ENCODE data around the gene GATA3.

GRCh38 chr10:8017277-8017676 lies 37.2 kb upstream of the GATA3 start:
- TF ChIP-seq POLR2A (IDR thresholded peaks at IDR 0.05; ENCODE audit: low read depth, low read length) (no peak), POLR2AphosphoS5 (IDR thresholded peaks at IDR 0.05; ENCODE audit: low read depth, low read length) (no peak), TAF1 (IDR thresholded peaks at IDR 0.05; ENCODE audit: low read depth, low read length) (no peak), SPI1 (IDR thresholded peaks at IDR 0.05; ENCODE audit: low read depth, low read length) (no peak)

All from GM12891 (cell line).